GM11168 (cell line): ENCODE measurements around the gene PROZ.

Source experiments
- in situ Hi-C: fragments of 300-500 bp; cut with MboI; formaldehyde crosslinking; loops from one replicate; pipeline ENCODE4 v1.12.0; 2022; ENCODE audit warnings: low sequenced_read_pairs; ENCODE audit not compliant: unreplicated experiment

The PROZ gene

GRCh38 chr13:113119166-113119821 lies 39.2 kb upstream of the PROZ start:
- in situ Hi-C loops = no loop called here

GRCh38 chr13:113119822-113120189 lies 38.6 kb upstream of the PROZ start:
- in situ Hi-C loops = no loop called here

GRCh38 chr13:113120300-113121182 lies 37.9 kb upstream of the PROZ start:
- in situ Hi-C loops = no loop called here

- in situ Hi-C loops = no loop called here
These were observed 37.1 kb upstream of the PROZ start for GRCh38 chr13:113121183-113121927.

- in situ Hi-C loops = no loop called here
These were observed 36.4 kb upstream of the PROZ start for GRCh38 chr13:113121928-113122471.

GRCh38 chr13:113122550-113123225 lies 35.8 kb upstream of the PROZ start, which contains the start of gene F10:
Gene F10, plus strand, starts transcription at chr13:113122799. Its CDS starts 57 bp downstream, at chr13:113122856.
- in situ Hi-C loops = no loop called here

- in situ Hi-C loops = no loop called here
These were observed 34.9 kb upstream of the PROZ start for GRCh38 chr13:113123226-113124201.

- in situ Hi-C loops = no loop called here
These were observed 34.1 kb upstream of the PROZ start for GRCh38 chr13:113124211-113124970.

GRCh38 chr13:113125506-113126264 lies 32.8 kb upstream of the PROZ start:
- in situ Hi-C loops = no loop called here

GRCh38 chr13:113126265-113127150 lies 31.9 kb upstream of the PROZ start:
- in situ Hi-C loops = no loop called here

GRCh38 chr13:113129480-113129879 lies 29.0 kb upstream of the PROZ start:
- in situ Hi-C loops = no loop called here

- in situ Hi-C loops = no loop called here
These were observed 28.3 kb upstream of the PROZ start for GRCh38 chr13:113129921-113130750.

- in situ Hi-C loops = no loop called here
These were observed 23.1 kb upstream of the PROZ start for GRCh38 chr13:113135281-113135760.

- in situ Hi-C loops = no loop called here
These were observed 20.7 kb upstream of the PROZ start for GRCh38 chr13:113137691-113138298.
